H1 (cell line): ENCODE results near the gene STBD1. TPM values are rescaled to one million over a fixed set of nuclear protein-coding genes. Genes with fewer than 3 reads are reported as not detected.

ENCODE experiments used
- EZH2 ChIP-seq: fragments of 200-600 bp; sonication (generic); IDR thresholded peaks from 2 replicates; pipeline ENCODE4 v1.7.1; 2012; ENCODE audit warnings: low read depth, mild to moderate bottlenecking, moderate library complexity, low read length, inconsistent platforms; ENCODE audit not compliant: severe bottlenecking
- RFX5 ChIP-seq: IDR thresholded peaks from 2 replicates; pipeline ENCODE4 v1.6.1; 2011; ENCODE audit warnings: low read depth, low read length, improper control_type of control experiment, borderline replicate concordance
- SUZ12 ChIP-seq: fragments of 200-600 bp; sonication (generic); IDR thresholded peaks from 2 replicates; pipeline ENCODE4 v1.6.1; 2012; ENCODE audit warnings: mild to moderate bottlenecking, inconsistent platforms, low read length, moderate library complexity, mixed read lengths
- polyA plus RNA-seq, 7 experiments: library from polyadenylated mRNA; depleted of rRNA in 3 of 7; stranded (reverse) in 5 of 7; unstranded in 2 of 7; fragments of >200 nt in 5 of 7; fragments of 200-250 nt in 2 of 7; gene quantifications; 1 replicate in 5 of 7; 2 replicates in 1 of 7; 4 replicates in 1 of 7; pipeline versions ENCODE4 v1.2.1 to v1.2.3, GENCODE V29; 2011 to 2013; ENCODE audit warnings: missing spikeins in 2 of 7, mixed read lengths in 2 of 7
- total RNA-seq: library from RNA; stranded (reverse); fragmentation: NEBNext Ultra II Directional; extraction: Animal tissue kit (Norgen Biotek cat#: 25700); gene quantifications from 2 replicates; pipeline ENCODE4 v1.2.1, GENCODE V29; 2021

The STBD1 gene
- total and polyA plus RNA-seq, 2 of the 8 experiments (the other 6 are each of a cell fraction or from before 2014, with no cell fraction given): 0.45 to 1.7 TPM

- no peak for TF ChIP-seq EZH2
- TF ChIP-seq SUZ12: no peak
- TF ChIP-seq RFX5: no peak
- TF ChIP-seq, all 59 proteins: peak for 0
Measured at GRCh38 chr4:76308548-76308947, 2.0 kb downstream of the STBD1 start (continued).
